DOHH2 (cell line): Measurements from ENCODE around the gene WDR27.

Experiments
- H3F3A ChIP-seq: fragments of 200-600 bp; sonication (generic), shearing (Covaris generic); 2 replicates; pipeline ENCODE4 v1.6.0; 2016; ENCODE audit warnings: antibody characterized with exemption, mild to moderate bottlenecking; ENCODE audit not compliant: control insufficient read depth, insufficient read depth
- H3K27ac ChIP-seq: fragments of 200-600 bp; sonication (generic); 2 replicates; pipeline ENCODE4 v1.5.1; 2014; ENCODE audit warnings: low read depth, mild to moderate bottlenecking, low read length, moderate library complexity
- H3K27me3 ChIP-seq: fragments of 200-600 bp; sonication (generic); 2 replicates; pipeline ENCODE4 v1.6.1; 2014; ENCODE audit warnings: mild to moderate bottlenecking, low read length, mixed read lengths; ENCODE audit not compliant: control insufficient read depth
- H3K36me3 ChIP-seq: fragments of 200-600 bp; sonication (generic); 2 replicates; pipeline ENCODE4 v1.6.1; 2014; ENCODE audit warnings: mild to moderate bottlenecking, low read length, moderate library complexity, mixed read lengths; ENCODE audit not compliant: control insufficient read depth
- H3K4me1 ChIP-seq: fragments of 200-600 bp; sonication (generic); 2 replicates; pipeline ENCODE4 v1.6.1; 2014; ENCODE audit warnings: mild to moderate bottlenecking, low read length, mixed read lengths; ENCODE audit not compliant: control insufficient read depth
- H3K4me2 ChIP-seq: fragments of 200-600 bp; sonication (generic); 2 replicates; pipeline ENCODE4 v1.6.0; 2014; ENCODE audit warnings: mild to moderate bottlenecking, low read length, moderate library complexity
- H3K4me3 ChIP-seq: fragments of 200-600 bp; sonication (generic); 2 replicates; pipeline ENCODE4 v1.5.1; 2014; ENCODE audit warnings: mild to moderate bottlenecking, low read length, mixed read lengths
- H3K79me2 ChIP-seq: fragments of 200-600 bp; sonication (generic); 2 replicates; pipeline ENCODE4 v1.6.1; 2014; ENCODE audit warnings: mild to moderate bottlenecking, low read length, mixed read lengths; ENCODE audit not compliant: control insufficient read depth
- H3K9me2 ChIP-seq: fragments of 200-600 bp; sonication (generic); replicated peaks from 2 replicates; pipeline ENCODE4 v1.6.1; 2014; ENCODE audit warnings: mild to moderate bottlenecking, low read length, mixed read lengths; ENCODE audit not compliant: control insufficient read depth
- H3K9me3 ChIP-seq: fragments of 200-600 bp; sonication (generic); 2 replicates; pipeline ENCODE4 v1.6.1; 2014; ENCODE audit warnings: antibody characterized with exemption, low read length, mixed read lengths; ENCODE audit not compliant: control insufficient read depth, insufficient read depth
- H4K20me1 ChIP-seq: fragments of 200-600 bp; sonication (generic); 2 replicates; pipeline ENCODE4 v1.6.0; 2014; ENCODE audit warnings: low read depth, mild to moderate bottlenecking, antibody characterized with exemption, low read length, moderate library complexity; ENCODE audit not compliant: control insufficient read depth, insufficient read depth
- CTCF ChIP-seq: fragments of 200-600 bp; sonication (generic); IDR thresholded peaks from one replicate; pipeline ENCODE4 v1.5.1; 2014; ENCODE audit warnings: antibody characterized with exemption, mild to moderate bottlenecking, low read depth, low read length; ENCODE audit not compliant: poor library complexity, severe bottlenecking
- EZH2phosphoT487 ChIP-seq: fragments of 200-600 bp; sonication (generic); IDR thresholded peaks from 2 replicates; pipeline ENCODE4 v1.6.1; 2017; ENCODE audit warnings: borderline replicate concordance, mild to moderate bottlenecking, antibody characterized with exemption, low read length, moderate library complexity, mixed read lengths

The WDR27 gene

GRCh38 chr6:169539176-169539897 is 162.5 kb downstream of the WDR27 start:
- Histone ChIP-seq H3K79me2 (no peaks in the 10 kb centered on the region), H3K9me3 (no peaks in the 10 kb centered on the region), H4K20me1 (no peaks in the 10 kb centered on the region), H3K27me3 (no peaks in the 10 kb centered on the region), H3K36me3 (no peaks in the 10 kb centered on the region), H3K4me2 (no peak overlapping the region), H3F3A (no peaks in the 10 kb centered on the region), H3K9me2 (no peaks in the 10 kb centered on the region), H3K4me3 (no peak overlapping the region), H3K27ac (no peak overlapping the region), H3K4me1 (no peaks in the 10 kb centered on the region)
- TF ChIP-seq CTCF (no peak), EZH2phosphoT487 (no peak)

- no peaks in the 10 kb centered on the region for H4K20me1 ChIP-seq
- no peaks in the 10 kb centered on the region for H3K79me2 ChIP-seq
- H3K4me3 ChIP-seq = no peak overlapping the region
- no peaks in the 10 kb centered on the region for H3K27me3 ChIP-seq
- H3K9me3 ChIP-seq = peaks cover 6% of the 10 kb centered on the region; the same call in 1 of the 2 replicates
- H3K9me2 ChIP-seq = no peaks in the 10 kb centered on the region
- no peaks in the 10 kb centered on the region for H3K4me1 ChIP-seq
- H3K27ac ChIP-seq = no peak overlapping the region
- no peak for TF ChIP-seq CTCF
- TF ChIP-seq EZH2phosphoT487 = no peak
- H3F3A ChIP-seq = no peaks in the 10 kb centered on the region
- no peak overlapping the region for H3K4me2 ChIP-seq
- no peaks in the 10 kb centered on the region for H3K36me3 ChIP-seq
Measured at GRCh38 chr6:169536446-169537170, 165.2 kb downstream of the WDR27 start.

DNA sequence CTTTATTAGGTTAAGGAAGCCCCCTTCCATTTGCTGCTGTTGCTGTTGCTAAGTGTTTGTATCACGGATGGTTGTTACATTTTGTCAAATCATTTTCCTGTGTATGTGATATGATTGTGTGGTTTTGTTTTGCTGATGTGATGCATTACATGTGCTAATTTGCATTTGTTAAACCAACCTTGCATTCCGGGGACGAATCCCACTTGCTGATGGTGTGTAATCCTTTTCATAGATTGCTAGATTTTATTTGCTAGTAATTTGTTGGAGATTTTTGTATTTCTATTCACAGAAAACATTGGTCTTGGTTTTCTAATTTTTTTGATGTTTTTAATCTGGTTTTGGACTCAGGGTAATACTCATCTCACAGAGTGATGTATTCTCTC is 167.8 kb downstream of the WDR27 start:
- Histone ChIP-seq H4K20me1 (no peaks in the 10 kb centered on the region), H3K27ac (no peak overlapping the region), H3K27me3 (no peaks in the 10 kb centered on the region), H3K4me3 (no peak overlapping the region), H3K9me3 (peaks cover 6% of the 10 kb centered on the region; the same call in 1 of the 2 replicates), H3K4me1 (no peaks in the 10 kb centered on the region), H3F3A (no peaks in the 10 kb centered on the region), H3K36me3 (no peaks in the 10 kb centered on the region), H3K9me2 (no peaks in the 10 kb centered on the region), H3K4me2 (no peak overlapping the region), H3K79me2 (no peaks in the 10 kb centered on the region)
- TF ChIP-seq EZH2phosphoT487 = no peak
- no peak for TF ChIP-seq CTCF
